ENCODE measurements around the gene OR10P1.
"Not testable (repeated sequence)": the region's sequence is repeated elsewhere in the genome, so short reads cannot be mapped to it uniquely, and the experiment has no call there.

OR10P1 gene, protein sequence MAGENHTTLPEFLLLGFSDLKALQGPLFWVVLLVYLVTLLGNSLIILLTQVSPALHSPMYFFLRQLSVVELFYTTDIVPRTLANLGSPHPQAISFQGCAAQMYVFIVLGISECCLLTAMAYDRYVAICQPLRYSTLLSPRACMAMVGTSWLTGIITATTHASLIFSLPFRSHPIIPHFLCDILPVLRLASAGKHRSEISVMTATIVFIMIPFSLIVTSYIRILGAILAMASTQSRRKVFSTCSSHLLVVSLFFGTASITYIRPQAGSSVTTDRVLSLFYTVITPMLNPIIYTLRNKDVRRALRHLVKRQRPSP

DNA sequence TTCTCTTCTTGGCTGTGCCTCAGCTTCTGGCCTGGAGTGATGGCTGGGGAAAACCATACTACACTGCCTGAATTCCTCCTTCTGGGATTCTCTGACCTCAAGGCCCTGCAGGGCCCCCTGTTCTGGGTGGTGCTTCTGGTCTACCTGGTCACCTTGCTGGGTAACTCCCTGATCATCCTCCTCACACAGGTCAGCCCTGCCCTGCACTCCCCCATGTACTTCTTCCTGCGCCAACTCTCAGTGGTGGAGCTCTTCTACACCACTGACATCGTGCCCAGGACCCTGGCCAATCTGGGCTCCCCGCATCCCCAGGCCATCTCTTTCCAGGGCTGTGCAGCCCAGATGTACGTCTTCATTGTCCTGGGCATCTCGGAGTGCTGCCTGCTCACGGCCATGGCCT, at the start of gene OR10P1:
TSS of gene OR10P1 (plus strand) at position 40 of the 400 bp plus-strand sequence. CDS start at position 40, 0 bp downstream.
- no peak for DNase-seq

DNA sequence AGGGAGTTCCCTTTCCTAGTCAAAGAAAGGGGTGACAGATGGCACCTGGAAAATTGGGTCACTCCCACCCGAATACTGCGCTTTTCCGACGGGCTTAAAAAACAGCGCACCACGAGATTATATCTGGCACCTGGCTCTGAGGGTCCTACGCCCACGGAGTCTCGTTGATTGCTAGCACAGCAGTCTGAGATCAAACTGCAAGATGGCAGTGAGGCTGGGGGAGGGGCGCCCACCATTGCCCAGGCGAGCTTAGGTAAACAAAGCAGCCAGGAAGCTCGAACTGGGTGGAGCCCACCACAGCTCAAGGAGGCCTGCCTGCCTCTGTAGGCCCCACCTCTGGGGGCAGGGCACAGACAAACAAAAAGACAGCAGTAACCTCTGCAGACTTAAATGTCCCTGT, 46.5 kb upstream of the OR10P1 start:
- not testable (repeated sequence) for DNase-seq

DNA sequence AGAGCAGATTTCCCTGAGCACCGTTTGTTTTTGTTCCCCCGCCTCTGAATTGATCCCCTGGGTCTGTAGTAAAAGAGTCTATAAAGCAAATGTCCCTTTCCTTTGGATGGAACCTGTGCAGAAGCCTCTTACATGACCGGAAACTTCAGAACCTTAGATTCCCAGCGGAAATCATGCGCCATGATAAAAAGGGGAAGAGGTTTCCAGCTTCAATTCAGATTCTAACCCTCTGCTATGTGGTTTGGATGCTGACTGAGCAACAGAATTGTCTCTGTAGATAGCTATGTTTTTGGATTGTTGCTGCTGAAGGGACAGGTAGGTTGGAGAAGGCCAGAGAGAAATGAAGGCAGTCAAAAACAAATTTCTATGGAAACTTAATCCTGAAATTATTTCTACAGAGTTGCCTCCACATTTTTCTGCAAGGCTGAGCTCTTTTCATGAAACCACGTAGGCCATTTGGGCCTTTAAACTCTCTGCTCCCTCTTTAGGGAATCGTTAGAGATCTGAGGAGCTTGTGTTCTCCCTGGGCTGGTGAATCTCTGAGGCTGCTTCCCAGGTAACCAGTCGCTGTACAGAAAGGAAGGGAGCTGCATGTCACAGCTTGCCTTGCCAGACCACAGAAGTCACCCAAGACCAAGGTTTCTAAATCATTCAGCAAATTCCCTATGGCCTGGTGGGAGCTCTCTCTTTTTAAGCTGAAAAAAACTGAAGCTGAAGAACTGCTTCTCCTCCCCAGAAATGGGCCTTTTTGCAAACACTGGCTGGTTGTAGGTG, 28.7 kb upstream of the OR10P1 start:
- no peak for DNase-seq

DNA sequence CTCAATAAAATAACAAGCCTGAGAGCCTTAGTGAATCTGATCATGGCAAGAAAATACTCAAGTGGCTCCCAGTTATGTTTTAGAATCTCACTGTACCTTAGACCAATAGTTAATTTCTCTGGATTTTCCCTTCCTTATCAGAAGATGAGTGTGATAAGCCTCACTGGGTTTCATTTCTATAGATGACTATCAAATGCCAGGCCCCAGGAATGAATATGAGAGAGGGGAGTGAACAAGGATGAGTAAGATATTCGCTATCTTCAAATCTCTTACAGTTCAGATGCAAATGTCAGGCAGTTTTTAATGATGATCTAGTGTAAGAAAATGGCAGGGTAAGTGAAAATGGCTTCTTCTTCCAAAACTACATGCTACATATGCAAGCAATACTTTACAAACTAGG, 26.1 kb upstream of the OR10P1 start:
- no peak for DNase-seq

- DNase-seq: no peak
Measured at GRCh38 chr12:55612646-55613045, 24.0 kb upstream of the OR10P1 start.

- no peak for DNase-seq
Measured at GRCh38 chr12:55614764-55615163, 21.9 kb upstream of the OR10P1 start.

DNA sequence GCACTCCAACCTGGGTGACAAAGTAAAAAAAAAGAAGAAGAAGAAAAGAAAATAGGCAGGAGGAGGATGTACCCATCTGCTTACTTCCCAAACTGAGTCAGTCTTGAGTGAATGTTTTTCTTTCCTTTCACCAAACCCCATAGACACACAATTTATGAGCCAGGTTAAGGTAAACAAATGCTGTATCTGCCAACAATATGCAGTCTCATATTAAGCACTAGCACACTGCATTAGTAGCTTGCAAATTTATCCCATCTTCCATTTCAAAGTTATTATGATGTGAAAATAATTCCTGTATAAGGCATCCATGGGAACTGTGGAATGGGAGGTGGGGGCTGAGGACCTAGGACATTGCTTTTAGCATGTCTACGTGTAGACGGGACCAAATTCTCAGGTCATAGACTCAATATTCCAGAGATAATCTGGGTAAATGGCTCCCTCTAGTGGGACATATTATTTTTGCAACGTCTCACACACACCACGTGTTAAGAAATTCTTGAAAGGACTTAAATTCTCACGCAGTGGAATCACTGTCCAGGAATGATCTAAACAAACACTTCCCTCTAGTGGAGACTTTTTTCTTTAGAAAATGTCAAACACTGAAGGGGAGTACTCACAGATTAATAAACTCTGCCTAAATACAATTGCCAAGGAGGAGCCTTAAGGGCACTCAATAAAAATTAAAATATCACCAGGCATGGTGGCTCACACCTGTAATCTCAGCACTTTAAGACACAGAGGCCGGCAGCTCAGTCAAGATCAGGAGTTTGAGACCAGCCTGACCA, 17.1 kb upstream of the OR10P1 start:
- peak; percentile 43 for DNase-seq

DNA sequence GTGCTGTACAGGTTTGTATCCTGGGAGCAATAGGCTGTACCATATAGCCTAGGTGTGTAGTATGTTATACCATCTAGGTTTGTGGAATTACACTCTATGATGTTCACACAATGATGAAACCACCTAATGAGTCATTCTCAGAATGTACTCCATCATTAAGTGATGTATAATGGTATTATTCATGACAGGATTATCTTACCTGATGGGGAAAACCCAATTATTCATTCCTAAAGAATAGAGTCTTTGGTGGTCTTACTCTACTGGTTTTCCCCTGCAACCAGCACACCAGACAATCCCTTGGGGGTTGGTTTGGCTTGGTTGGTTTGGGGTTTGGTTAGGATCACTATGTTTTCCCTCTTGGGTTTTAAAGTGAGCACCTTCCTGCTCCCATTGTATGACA, 12.6 kb upstream of the OR10P1 start:
- DNase-seq: no peak

GRCh38 chr12:55626154-55626553, 10.5 kb upstream of the OR10P1 start:
- DNase-seq: no peak

DNA sequence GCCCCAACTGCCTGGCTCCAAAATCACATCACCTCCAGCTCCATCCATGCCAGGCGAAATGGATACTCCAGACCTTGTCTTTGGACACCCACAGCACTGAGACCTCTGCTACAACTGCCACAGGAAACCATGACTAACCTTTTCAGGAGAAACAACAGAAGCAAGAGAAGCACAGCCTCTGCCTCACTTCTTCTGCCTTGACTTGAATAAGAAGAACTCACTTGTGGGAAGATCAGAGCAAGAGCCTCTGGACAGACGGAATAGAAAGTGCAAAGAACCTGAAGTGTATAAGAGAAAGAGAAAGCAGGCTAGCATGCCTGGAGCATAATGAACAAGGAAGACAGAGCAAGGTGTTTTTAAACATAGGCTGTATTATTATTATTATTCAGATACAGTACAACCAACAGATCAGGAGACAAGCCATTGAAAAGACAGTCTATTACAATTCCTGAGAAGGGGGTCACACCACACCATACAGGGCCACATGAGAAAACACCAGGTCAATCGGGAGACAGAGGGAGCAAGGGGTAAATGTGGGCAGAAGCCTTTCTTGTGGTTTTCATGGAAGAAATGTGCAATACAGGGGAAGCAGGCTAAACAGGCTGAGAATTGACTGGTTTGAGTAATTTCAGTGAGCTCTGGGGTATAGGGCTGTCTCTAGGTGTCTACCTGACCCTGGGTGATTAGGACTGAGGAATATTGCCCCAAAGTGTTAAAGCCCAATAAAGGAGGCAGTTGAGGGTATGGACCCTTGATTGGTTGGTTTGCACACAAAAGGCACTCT, 7.4 kb upstream of the OR10P1 start:
- DNase-seq: no peak

DNA sequence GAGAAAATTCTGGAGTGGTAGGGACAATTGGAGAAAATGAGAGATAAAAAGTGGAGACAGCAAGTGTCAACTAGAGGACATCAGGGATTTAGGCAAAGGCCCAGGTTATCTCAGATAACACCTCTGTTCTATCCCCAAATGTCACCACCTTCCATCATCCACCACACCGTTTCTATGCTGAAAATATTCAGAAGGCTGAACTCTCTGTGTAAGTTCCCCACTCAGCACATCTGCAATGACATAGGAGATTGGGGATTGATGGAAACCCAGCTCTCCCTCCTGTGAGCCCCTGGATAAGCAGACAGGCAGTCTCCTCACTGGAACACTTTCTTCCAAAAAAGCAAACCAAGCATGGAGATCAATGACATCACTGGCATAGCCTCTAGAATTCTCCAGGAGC, 5.6 kb upstream of the OR10P1 start:
- no peak for DNase-seq

DNA sequence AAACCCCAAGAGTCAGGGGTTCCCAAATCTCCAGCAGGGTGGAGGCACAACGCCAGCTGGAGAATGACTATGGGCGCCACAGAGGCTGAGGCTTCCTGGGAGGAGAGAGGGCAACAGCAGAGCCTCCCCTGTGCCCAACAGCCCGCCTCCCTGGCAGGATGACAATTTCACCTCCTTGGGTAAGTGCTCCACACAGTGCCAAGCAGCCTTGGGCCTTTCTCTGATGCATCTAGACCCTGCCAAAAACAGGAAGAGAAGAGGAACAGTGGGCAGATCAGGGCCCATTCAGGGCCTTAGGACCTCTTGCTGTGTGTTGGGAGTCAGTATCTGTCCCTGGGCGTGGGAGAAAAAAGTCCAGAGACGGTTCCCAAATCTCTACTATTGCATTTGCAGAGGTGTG, 5.0 kb upstream of the OR10P1 start:
- DNase-seq: no peak

GRCh38 chr12:55633151-55633550, 3.5 kb upstream of the OR10P1 start:
- DNase-seq: no peak

DNA sequence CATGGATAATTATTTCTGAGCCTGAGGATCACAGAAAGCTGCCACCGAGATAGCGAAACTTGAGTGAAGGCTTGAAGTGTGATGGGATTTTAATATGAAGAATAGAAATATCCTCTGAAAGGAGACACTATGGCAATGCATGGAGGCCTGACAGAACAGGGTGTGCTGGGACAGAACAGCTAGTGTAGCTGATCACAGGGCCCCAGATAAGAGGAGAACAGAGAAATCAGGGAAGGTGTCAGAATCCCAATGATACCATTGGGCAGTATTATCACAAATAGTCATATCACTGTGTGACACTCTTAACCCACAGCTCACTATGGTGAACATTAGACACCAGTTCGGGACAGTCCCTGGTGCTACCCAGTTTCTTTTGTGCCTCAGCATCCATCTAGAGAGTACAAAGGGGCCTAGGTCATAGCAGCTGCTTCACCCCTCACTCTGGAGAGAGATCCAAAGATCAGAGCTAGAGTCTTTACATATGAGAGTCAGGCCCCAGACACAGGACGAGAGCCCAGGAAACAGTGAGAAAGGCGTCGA, 506 bp upstream of the OR10P1 start:
- DNase-seq: no peak

DNA sequence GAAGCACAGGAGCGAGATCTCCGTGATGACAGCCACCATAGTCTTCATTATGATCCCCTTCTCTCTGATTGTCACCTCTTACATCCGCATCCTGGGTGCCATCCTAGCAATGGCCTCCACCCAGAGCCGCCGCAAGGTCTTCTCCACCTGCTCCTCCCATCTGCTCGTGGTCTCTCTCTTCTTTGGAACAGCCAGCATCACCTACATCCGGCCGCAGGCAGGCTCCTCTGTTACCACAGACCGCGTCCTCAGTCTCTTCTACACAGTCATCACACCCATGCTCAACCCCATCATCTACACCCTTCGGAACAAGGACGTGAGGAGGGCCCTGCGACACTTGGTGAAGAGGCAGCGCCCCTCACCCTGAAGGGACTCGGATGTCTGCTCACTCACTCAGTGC, 775 bp downstream of the OR10P1 start:
- no peak for DNase-seq

DNA sequence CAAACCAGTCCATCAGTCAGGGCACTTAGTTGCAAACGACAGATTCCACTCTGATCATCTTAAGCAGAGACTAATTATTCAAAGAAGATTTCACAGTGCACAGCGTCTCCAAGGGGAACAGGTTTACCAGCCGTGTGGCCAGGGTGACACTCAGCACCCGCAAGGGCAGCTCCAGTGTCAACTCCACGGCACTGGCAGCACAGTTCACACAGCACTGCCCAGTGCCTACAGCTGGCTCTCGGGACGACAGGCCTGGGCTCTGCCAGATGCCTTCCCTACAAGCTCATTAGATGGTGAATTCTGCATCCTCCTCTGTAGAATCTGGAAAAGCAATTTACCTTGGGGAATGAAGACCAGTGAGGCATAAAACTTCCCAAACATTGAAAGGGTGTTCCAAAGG, 4.9 kb downstream of the OR10P1 start:
- DNase-seq: no peak

DNA sequence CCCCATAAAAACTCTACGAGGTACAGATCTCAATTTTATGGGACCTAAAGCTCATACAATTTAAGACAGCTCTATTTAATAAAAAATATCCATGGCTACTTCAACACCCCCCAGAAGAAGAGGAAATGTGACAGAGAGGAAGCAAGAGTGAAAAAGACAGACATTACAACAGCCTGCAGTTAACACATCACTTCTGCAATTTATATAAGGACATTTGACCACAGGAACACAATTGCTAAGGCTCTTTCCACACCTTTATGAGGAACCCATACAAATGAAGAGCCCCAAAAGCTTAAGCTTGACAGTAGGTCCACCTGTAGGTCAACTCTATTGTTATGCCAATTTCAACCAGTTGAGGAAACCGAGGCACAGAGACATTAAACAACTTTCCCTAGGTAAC, 5.6 kb downstream of the OR10P1 start:
- peak; percentile 80 for DNase-seq

GRCh38 chr12:55642669-55643068, 6.0 kb downstream of the OR10P1 start:
- no peak for DNase-seq

GRCh38 chr12:55644591-55644990, 7.9 kb downstream of the OR10P1 start:
- DNase-seq: no peak

GRCh38 chr12:55647027-55647426, 10.3 kb downstream of the OR10P1 start:
- no peak for DNase-seq

- DNase-seq: peak; percentile 52
Measured at GRCh38 chr12:55650620-55651298, 14.1 kb downstream of the OR10P1 start.

- no peak for DNase-seq
Measured at GRCh38 chr12:55651299-55651683, 14.6 kb downstream of the OR10P1 start.

Data from SIG-M5 (cell line).